GM18873 (cell line): ENCODE measurements around the gene PLN.

Experiments used
- ATAC-seq: cut with Tn5 transposase; IDR thresholded peaks from one replicate; pipeline ENCODE4 v1.9.1; 2021; ENCODE audit warnings: mild to moderate bottlenecking, moderate library complexity, moderate number of reproducible peaks; ENCODE audit not compliant: unreplicated experiment, low FRiP score

The PLN gene

GRCh38 chr6:118535176-118535844 is 12.8 kb upstream of the PLN start:
- ATAC-seq = no peak

- no peak for ATAC-seq
These were observed 11.6 kb upstream of the PLN start for GRCh38 chr6:118536478-118536877.

DNA sequence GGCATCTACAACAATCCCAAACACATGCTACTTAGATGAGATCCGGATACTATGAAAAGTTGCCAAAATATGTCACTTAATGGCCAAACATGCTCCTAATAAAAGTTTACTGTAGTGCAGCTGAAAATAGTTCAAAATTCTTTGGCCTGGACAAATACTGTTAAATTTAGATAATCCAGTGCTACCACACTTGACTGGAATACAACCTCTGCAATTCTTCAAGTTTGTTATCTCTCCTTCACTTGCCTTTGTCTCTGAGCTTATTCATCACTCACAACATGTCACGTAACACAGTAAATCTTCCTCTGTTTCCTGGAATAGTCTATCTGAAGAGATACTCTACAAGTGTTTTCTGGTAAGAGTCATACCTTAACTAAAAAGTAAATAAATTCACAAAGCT is 10.5 kb upstream of the PLN start:
- no peak for ATAC-seq

DNA sequence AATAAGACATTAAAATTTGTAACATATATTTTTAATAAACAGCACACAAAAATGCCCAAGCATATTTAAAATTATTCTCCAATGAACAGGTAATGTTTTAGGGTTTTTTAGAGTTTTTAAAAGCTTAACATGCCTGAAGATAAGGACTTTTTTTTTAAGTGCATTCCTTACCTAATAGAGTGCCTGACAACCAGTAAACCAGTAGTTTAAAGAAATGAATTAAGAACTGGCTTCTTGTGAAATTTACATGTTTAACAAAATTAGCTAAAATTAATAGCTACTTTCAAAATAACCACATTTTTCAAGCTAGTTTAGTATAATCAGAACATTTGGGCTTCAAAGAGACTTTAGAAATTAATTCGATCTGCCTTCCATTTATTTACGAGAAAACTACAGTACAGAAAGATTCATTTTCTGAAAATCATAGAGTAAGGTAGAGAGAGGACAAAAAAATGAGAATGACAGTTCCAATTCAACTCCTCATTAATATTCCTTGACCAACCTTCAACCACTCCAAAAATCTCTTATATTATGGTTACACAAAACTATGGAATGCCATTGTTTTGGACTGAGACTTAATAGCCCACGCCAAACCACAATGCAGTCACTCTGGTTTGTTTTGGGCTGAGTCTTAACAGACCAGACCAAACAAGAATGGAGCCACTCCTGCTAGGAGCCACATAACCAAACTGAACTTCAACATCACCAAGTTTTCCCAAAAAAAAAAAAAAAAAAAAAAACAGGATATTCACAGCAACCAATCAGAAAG is 5.7 kb upstream of the PLN start:
- ATAC-seq = no peak

DNA sequence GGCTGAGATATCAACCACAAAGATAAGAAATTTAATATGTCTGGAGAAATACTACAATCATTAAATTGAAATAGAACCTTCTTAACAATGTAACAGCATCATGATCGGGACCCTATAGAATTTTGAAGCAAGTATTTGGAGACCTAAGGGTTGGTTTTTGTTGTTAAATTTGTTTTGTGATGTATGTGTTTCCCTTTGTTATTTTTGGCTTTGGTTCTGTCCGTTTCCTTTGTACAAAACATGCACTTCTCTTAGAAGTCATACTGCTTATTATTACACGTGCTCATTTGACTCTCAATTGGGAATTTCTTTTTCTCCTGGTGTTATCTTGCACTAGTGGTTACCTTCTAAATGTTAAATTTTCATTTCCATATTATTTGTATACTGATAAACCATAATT is 4.0 kb upstream of the PLN start:
- ATAC-seq = no peak

GRCh38 chr6:118546164-118546879 is 1.8 kb upstream of the PLN start:
- no peak for ATAC-seq

- ATAC-seq = no peak
These were observed 1.2 kb upstream of the PLN start for GRCh38 chr6:118546880-118547218.

GRCh38 chr6:118548613-118549012 is 517 bp downstream of the PLN start:
- no peak for ATAC-seq

DNA sequence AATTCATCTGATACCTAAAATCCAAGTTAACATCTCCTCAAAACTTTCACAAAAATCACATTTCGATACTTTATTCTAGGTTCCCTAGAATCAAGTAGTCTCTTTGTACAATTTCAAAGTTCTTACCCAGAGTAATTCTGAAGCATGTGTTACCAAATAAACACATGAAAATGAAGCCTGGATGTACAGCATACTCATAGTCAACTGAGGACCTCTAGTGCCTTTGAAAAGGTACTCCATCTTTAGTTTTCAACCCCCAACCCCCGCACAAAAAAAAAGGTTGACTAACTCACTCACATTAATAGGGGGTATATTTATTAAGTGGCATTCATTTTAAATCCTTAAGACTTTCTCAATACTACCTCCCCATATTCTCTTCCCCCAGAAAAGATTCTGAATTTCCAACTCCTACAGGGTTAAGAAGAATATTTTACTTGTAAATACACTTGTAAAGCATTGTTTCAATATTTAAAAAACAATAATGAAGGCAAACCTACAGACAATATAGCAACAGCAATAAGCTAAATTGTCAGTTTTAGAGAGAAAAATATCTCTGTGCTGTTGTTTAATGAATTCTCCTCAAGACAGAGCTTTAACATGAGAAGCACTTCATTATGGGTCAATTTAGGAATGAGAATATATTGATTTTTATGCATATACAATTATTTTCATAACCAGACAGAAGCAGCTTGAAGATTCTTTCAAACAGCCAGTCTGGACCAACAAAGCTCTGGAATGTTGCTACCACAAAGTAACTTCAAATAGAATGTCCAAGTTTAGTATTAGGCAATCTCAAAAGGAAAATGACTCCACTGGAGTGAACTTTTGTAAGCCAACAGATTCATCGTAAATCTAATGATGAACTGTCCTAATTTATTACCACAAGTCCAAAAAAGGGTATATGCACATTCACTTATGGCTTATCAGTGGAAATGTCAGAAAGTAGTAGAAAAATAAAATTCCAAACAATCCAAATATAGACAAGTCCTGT is 3.3 kb downstream of the PLN start:
- peak; percentile 89 for ATAC-seq

- ATAC-seq = no peak
These were observed 5.0 kb downstream of the PLN start for GRCh38 chr6:118553132-118553531.

GRCh38 chr6:118554698-118555097 is 6.6 kb downstream of the PLN start:
- ATAC-seq = no peak

GRCh38 chr6:118558464-118559217 is 10.5 kb downstream of the PLN start:
- no peak for ATAC-seq

- peak; percentile 74 for ATAC-seq
These were observed 11.6 kb downstream of the PLN start for GRCh38 chr6:118559659-118560058.

DNA sequence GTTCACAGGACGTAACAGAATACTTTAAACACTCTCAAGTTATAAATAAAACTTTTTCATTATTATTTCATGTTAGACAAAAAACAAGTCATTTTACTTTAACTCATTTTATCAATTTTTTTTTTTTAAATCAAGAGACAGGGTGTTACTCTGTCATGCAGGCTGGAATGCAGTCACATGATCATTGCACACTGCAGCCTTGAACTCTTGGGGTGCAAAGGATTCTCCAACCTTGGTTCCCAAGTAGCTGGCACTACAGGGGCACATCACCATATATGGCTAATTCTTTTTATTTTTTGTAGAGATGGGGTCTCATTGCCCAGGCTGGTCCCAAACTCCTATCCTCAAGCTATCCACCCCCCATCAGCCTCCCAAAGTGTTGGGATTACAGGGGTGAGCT is 14.2 kb downstream of the PLN start:
- no peak for ATAC-seq

GRCh38 chr6:118562959-118563358 is 14.9 kb downstream of the PLN start:
- no peak for ATAC-seq

- ATAC-seq = peak; percentile 99
These were observed 17.3 kb downstream of the PLN start for GRCh38 chr6:118565311-118565960.

DNA sequence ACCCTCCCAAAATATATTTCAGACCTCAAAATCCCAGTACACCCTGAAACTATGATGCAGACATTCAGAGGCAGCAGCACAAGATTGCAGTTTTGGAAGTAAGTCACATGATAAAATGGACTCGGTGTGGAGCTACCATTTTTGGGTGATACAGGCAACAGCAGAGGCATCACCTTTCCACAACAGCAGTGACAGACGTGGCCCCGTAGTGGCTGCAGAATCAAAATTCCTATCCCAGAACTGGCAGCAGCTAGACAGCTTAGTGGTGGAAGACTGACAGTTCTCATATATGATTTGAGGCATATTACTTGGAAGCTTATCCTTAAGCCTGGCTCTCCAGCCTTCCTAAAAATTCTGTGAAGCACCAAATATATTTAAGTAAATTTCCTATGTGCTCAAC is 19.9 kb downstream of the PLN start:
- no peak for ATAC-seq

GRCh38 chr6:118569498-118569897 is 21.4 kb downstream of the PLN start:
- ATAC-seq = no peak

GRCh38 chr6:118571121-118571520 is 23.0 kb downstream of the PLN start:
- no peak for ATAC-seq
